ENCODE data around the gene ZWILCH. TPM values are rescaled to one million over a fixed set of nuclear protein-coding genes. Genes with fewer than 3 reads are reported as not detected.

The ZWILCH gene
- total and polyA plus RNA-seq, 2 donors (not counting 3 experiments of a cell fraction or from before 2014, with no cell fraction given) = 9.3 to 28.8 TPM

DNA sequence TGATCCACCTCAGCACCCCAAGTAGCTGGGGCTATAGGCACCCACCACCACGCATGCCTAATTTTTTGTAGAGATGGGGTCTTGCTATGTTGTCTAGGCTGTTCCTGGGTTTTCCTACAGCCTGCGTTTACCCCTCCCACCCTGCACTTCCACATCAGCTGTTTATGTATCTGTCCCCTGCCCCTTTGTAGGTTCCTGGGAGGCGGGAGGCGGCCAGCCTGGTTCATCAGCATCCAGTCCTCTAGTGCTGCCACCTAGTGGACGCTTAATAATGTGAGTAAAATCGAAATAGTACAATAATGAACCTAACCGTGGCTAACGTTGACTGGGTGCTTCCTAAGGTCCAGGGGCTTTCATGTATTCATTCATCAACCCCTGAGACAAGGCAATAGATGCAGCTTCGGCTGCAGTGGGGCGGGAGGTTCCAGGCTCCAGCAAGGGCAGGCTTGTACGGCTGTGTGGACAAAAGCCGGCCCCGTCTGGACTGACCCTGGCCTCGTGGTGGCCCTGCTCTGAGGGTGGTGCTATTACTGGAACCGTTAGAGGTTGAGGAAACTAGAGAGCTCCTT, 61.9 kb downstream of the ZWILCH start:
- no TSS peak for BruUV-seq (replicated peaks)
- Histone ChIP-seq H3K9me1 (replicated peaks; ENCODE audit: control insufficient read depth, extremely low read depth, insufficient read depth, low read length) (no peaks in the 10 kb centered on the region), H3K4me3 (replicated peaks in 1 of 3; ENCODE audit: insufficient read depth in 1 of 3, low read depth in 1 of 3, low read length in 3 of 3) (no peak overlapping the region), H3K27ac (ENCODE audit: insufficient read depth, low read depth, low read length) (no peak overlapping the region), H3K4me2 (ENCODE audit: insufficient read depth, low read length) (no peak overlapping the region), H2AFZ (ENCODE audit: low read depth, low read length) (peak overlapping the region; percentile 91), H3K4me1 (ENCODE audit: control insufficient read depth, extremely low read depth, insufficient read depth, low read length) (no peaks in the 10 kb centered on the region), H3K9ac (replicated peaks; ENCODE audit: extremely low read depth, insufficient read depth, low read length) (no peak overlapping the region), H4K20me1 (replicated peaks; ENCODE audit: control insufficient read depth, extremely low read depth, insufficient read depth, low read length) (no peaks in the 10 kb centered on the region), H3K79me2 (ENCODE audit: control insufficient read depth, insufficient read depth, low read length) (no peaks in the 10 kb centered on the region), H3K9me3 (replicated peaks; ENCODE audit: control insufficient read depth, insufficient read depth, low read length) (no peaks in the 10 kb centered on the region), H3K36me3 (ENCODE audit: control insufficient read depth in 2 of 2, extremely low read depth in 1 of 2, insufficient read depth in 2 of 2, low read length in 2 of 2) (no peaks in the 10 kb centered on the region), H3K27me3 (ENCODE audit: control insufficient read depth in 2 of 2, insufficient read depth in 2 of 2, low read length in 2 of 2) (no peaks in the 10 kb centered on the region)
- intact Hi-C loops (cut with micrococcal nuclease) (loop anchor here (2.0 kb wide), 1 partner anchor 62 kb away; the partner anchor contains the start of genes RPL4 and ZWILCH), dilution Hi-C loops (cut with MboI; ENCODE audit: extremely low pct_ligation_motif_present, low sequenced_read_pairs) (no loop called here)
- peak; percentile 85 for FAIRE-seq
- DNase-seq (ENCODE audit: low read depth, low spot score) = peak; percentile 67
- ChIA-PET CTCF (interaction anchor here (0.7 to 1.9 kb wide), 12 partner anchors 8 to 285 kb away, joined by 3 to 9 read pairs (median 4); no protein-coding TSS in a partner anchor), POLR2A (no interaction called here)
- TF ChIP-seq, protein P1, sequence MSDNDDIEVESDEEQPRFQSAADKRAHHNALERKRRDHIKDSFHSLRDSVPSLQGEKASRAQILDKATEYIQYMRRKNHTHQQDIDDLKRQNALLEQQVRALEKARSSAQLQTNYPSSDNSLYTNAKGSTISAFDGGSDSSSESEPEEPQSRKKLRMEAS (IDR thresholded peaks at IDR 0.05; ENCODE audit: insufficient read depth, insufficient read length) = no peak
- TF ChIP-seq, protein P2, sequence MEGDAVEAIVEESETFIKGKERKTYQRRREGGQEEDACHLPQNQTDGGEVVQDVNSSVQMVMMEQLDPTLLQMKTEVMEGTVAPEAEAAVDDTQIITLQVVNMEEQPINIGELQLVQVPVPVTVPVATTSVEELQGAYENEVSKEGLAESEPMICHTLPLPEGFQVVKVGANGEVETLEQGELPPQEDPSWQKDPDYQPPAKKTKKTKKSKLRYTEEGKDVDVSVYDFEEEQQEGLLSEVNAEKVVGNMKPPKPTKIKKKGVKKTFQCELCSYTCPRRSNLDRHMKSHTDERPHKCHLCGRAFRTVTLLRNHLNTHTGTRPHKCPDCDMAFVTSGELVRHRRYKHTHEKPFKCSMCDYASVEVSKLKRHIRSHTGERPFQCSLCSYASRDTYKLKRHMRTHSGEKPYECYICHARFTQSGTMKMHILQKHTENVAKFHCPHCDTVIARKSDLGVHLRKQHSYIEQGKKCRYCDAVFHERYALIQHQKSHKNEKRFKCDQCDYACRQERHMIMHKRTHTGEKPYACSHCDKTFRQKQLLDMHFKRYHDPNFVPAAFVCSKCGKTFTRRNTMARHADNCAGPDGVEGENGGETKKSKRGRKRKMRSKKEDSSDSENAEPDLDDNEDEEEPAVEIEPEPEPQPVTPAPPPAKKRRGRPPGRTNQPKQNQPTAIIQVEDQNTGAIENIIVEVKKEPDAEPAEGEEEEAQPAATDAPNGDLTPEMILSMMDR (IDR thresholded peaks at IDR 0.05; ENCODE audit: extremely low read depth in 1 of 2, insufficient read depth in 1 of 2, low read depth in 1 of 2, low read length in 2 of 2) = peak; percentile 66 to 70

DNA sequence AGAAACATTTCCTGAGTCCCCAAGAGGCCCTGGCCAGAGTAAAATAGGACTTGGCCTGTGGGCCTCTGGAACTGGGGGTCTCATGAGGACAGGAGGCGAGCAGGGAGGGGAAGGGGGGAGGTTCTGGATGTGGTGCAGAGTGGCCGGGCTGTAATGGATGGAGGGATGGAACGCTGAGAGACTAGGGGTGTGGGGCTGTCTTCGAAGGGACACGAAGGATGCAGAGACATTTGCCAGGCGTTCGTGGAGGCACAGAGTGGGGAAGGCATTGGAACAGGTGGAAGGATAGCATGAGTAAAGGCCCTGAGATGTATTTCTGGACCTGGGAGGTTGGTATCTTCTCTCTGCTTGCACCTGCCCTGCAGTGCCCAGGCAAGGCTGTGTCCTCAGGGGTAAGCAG, 62.8 kb downstream of the ZWILCH start:
- Histone ChIP-seq H3K9ac (replicated peaks; ENCODE audit: extremely low read depth, insufficient read depth, low read length) (no peak overlapping the region), H2AFZ (ENCODE audit: low read depth, low read length) (no peak overlapping the region), H3K4me3 (replicated peaks in 1 of 3; ENCODE audit: insufficient read depth in 1 of 3, low read depth in 1 of 3, low read length in 3 of 3) (no peak overlapping the region), H3K27me3 (ENCODE audit: control insufficient read depth in 2 of 2, insufficient read depth in 2 of 2, low read length in 2 of 2) (no peaks in the 10 kb centered on the region), H4K20me1 (replicated peaks; ENCODE audit: control insufficient read depth, extremely low read depth, insufficient read depth, low read length) (no peaks in the 10 kb centered on the region), H3K79me2 (ENCODE audit: control insufficient read depth, insufficient read depth, low read length) (no peaks in the 10 kb centered on the region), H3K4me2 (ENCODE audit: insufficient read depth, low read length) (no peak overlapping the region), H3K9me3 (replicated peaks; ENCODE audit: control insufficient read depth, insufficient read depth, low read length) (no peaks in the 10 kb centered on the region), H3K9me1 (replicated peaks; ENCODE audit: control insufficient read depth, extremely low read depth, insufficient read depth, low read length) (no peaks in the 10 kb centered on the region), H3K27ac (ENCODE audit: insufficient read depth, low read depth, low read length) (no peak overlapping the region), H3K4me1 (ENCODE audit: control insufficient read depth, extremely low read depth, insufficient read depth, low read length) (no peaks in the 10 kb centered on the region), H3K36me3 (ENCODE audit: control insufficient read depth in 2 of 2, extremely low read depth in 1 of 2, insufficient read depth in 2 of 2, low read length in 2 of 2) (no peaks in the 10 kb centered on the region)
- intact Hi-C loops (cut with micrococcal nuclease) = loop anchor here (2.0 kb wide), 1 partner anchor 63 kb away; the partner anchor contains the start of genes RPL4 and ZWILCH
- FAIRE-seq = no peak
- ChIA-PET CTCF (no interaction called here), POLR2A (no interaction called here)
- dilution Hi-C loops (cut with MboI; ENCODE audit: extremely low pct_ligation_motif_present, low sequenced_read_pairs) = no loop called here
- no TSS peak for BruUV-seq (replicated peaks)
- TF ChIP-seq POLR2A (IDR thresholded peaks at IDR 0.05; ENCODE audit: low read depth, low read length) (no peak), FOS (IDR thresholded peaks at IDR 0.05; ENCODE audit: borderline replicate concordance, insufficient read depth, low read length) (no peak), MYC (IDR thresholded peaks at IDR 0.05; ENCODE audit: low read depth, low read length) (no peak), JUN (IDR thresholded peaks at IDR 0.05; ENCODE audit: borderline replicate concordance, insufficient read depth, insufficient read length, low read depth) (no peak), EZH2 (IDR thresholded peaks at IDR 0.05; ENCODE audit: borderline replicate concordance, low read depth, low read length, severe bottlenecking) (no peak), GATA2 (IDR thresholded peaks at IDR 0.05; ENCODE audit: insufficient read depth, insufficient read length, low read depth, low read length) (no peak), POLR2AphosphoS5 (IDR thresholded peaks at IDR 0.05; ENCODE audit: insufficient read depth, low read depth, low read length) (no peak)
- TF ChIP-seq, protein P1 (IDR thresholded peaks at IDR 0.05; ENCODE audit: insufficient read depth, insufficient read length) = no peak
- TF ChIP-seq, protein P2 (IDR thresholded peaks at IDR 0.05; ENCODE audit: extremely low read depth in 1 of 2, insufficient read depth in 1 of 2, low read depth in 1 of 2, low read length in 2 of 2) = no peak
- DNase-seq (ENCODE audit: low read depth, low spot score) = no peak

All from endothelial cell of umbilical vein (primary cell).